Heart left ventricle (tissue), 16 donors: ENCODE data around the gene IL17F. TPM values are rescaled to one million over a fixed set of nuclear protein-coding genes. Genes with fewer than 3 reads are reported as not detected.

Source experiments
- ATAC-seq, 4 donors: fragments of 200-7000 bp; cut with Tn5 transposase; one replicate each; pipeline ENCODE4 v1.9.1; 2020 to 2022; ENCODE audit warnings: moderate library complexity in 4 of 4, mild to moderate bottlenecking in 3 of 4, moderate number of reproducible peaks in 1 of 4
- DNase-seq, 5 donors: peaks; one replicate each; pipeline ENCODE4 v3.0.0-alpha.2; 2020
- H3K27ac ChIP-seq, 12 donors: fragments of 200-600 bp; sonication (generic) in 4 of 12; one replicate each; pipeline versions ENCODE4 v1.5.0 to v1.8.0; 2016 to 2022; ENCODE audit warnings: mild to moderate bottlenecking in 2 of 12
- H3K27me3 ChIP-seq, 9 donors: fragments of 200-600 bp; sonication (generic) in 2 of 9; one replicate each; pipeline versions ENCODE4 v1.5.1 to v1.8.0; 2016 to 2022; ENCODE audit warnings: mild to moderate bottlenecking in 3 of 9
- H3K36me3 ChIP-seq, 9 donors: fragments of 200-600 bp; sonication (generic) in 2 of 9; one replicate each; pipeline versions ENCODE4 v1.5.0 to v1.8.0; 2018 to 2022; ENCODE audit warnings: mild to moderate bottlenecking in 2 of 9
- H3K4me1 ChIP-seq, 12 donors: fragments of 200-600 bp; sonication (generic) in 4 of 12; one replicate each; pipeline versions ENCODE4 v1.5.0 to v1.8.0; 2016 to 2022; ENCODE audit warnings: mild to moderate bottlenecking in 3 of 12
- H3K4me3 ChIP-seq, 12 donors: fragments of 200-600 bp; sonication (generic) in 4 of 12; one replicate each; pipeline versions ENCODE4 v1.5.0 to v1.8.0; 2017 to 2022; ENCODE audit warnings: mild to moderate bottlenecking in 9 of 12, moderate library complexity in 4 of 12
- H3K9me3 ChIP-seq, 12 donors: fragments of 200-600 bp; sonication (generic) in 4 of 12; one replicate each; pipeline versions ENCODE4 v1.5.0 to v1.8.0; 2016 to 2022; ENCODE audit warnings: mild to moderate bottlenecking in 1 of 12
- POLR2A ChIP-seq, 2 donors: fragments of 450-650 bp; IDR thresholded peaks; one replicate each; pipeline ENCODE4 v1.6.1; 2017; ENCODE audit warnings: antibody characterized with exemption in 2 of 2, mild to moderate bottlenecking in 2 of 2, moderate library complexity in 2 of 2
- WGBS, 4 donors: extraction: QIAGEN DNeasy Blood & Tissue Kit in 2 of 4; methylation state at CpG; one replicate each; pipeline versions ENCODE4 v1.1.5 to v1.1.7; 2013 to 2018; 5-methylcytosine and 5-hydroxymethylcytosine counted together
- intact Hi-C, 10 donors: fragments of 100-400 bp; cut with DNase I; formaldehyde crosslinking; loops; one replicate each; pipeline versions ENCODE4 v1.11.1 to v1.14.2; 2022
- polyA plus RNA-seq, 2 donors: library from polyadenylated mRNA; stranded (reverse); fragments of 200-250 nt; gene quantifications; one replicate each; pipeline ENCODE4 v1.2.3, GENCODE V29; 2013
- total RNA-seq, 9 donors: library from RNA; depleted of rRNA in 2 of 9; stranded (reverse); fragments of >200 nt in 2 of 9; fragmentation: NEBNext Ultra II Directional in 3 of 9; extraction: Animal tissue kit (Norgen Biotek cat#: 25700) in 3 of 9; gene quantifications; one replicate each; pipeline versions ENCODE4 v1.1.0 to v1.2.4, GENCODE V29; 2016 to 2023
- TF ChIP-seq, protein P1 (sequence below), 12 donors: fragments of 200-600 bp; sonication (generic) in 4 of 12; IDR thresholded peaks; one replicate each; pipeline versions ENCODE4 v1.5.0 to v1.8.0; 2018 to 2022; ENCODE audit warnings: antibody characterized with exemption in 12 of 12, mild to moderate bottlenecking in 5 of 12
- donor health status: ischemic (EF 13 %, LVEDD 7.1; RV severe dilation, severe dysfunction).
- donor health status: healthy with polysubstance abuse.
- donor health status: DM: no; HTN: yes; CAD: no.
- donor health status: DM: no; HTN: no; CAD: no.
- donor health status: ischemic (EF 25% LVEDD 6.9; RV normal size, moderate dysfunction).
- donor health status: ischemic (EF 25% LVEDD 5.7; RV mildly dilated, moderate dysfunction).
- donor health status: healthy.
- donor health status: DM: yes; HTN: yes; CAD: no.
- donor health status: ischemic (EF 35%, LVEDD 5.7; RV mildly dilated, moderate dysfunction).
- donor health status: nonischemic (EF 11% LVEDD 7.7; RV severe dilation, severe dysfunction).
- donor health status: DM: yes; HTN: yes; CAD: no.
- donor health status: PGD.
- donor health status: ischemic (EF 29% LVEDD 5.4; RV normal size, mild dysfunction).
- donor health status: nonischemic (EF 23%, LVEDD 6.1; RV moderate dilation, normal function).

IL17F gene
- total and polyA plus RNA-seq, 11 donors = not detected

DNA sequence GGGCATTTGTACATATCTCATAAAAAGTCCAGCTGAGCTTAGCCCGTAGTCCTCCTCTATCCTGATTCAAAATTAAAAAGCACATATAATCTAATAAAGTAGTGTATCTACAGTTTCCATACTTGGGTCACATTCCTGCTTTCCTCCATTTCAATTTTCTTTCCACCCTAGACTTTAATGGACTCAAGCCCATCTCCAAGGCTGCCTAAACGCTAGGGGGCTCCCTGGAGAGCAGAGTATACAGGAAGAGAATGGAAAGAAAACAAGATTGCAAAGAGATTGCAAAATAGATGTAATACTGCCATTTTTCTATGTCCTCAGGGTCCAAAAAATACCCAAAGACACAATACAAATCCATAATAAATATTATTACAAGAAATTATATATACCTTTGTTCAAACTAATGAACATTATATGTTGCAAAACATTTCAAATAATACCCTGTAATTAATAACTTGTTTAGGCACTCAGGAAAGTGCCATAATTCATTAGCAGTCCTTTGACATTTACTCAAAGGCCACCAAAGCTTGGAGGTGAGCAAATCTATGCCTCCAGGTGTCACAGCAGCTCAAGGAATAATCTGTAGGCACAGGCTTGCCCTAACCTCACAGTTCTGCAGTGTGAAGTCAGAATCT, 42.6 kb upstream of the IL17F start:
- H3K4me3 ChIP-seq = no peak overlapping the region
- no peak overlapping the region for H3K27ac ChIP-seq
- intact Hi-C loops = loop anchor here (2.0 to 10.0 kb wide), 11 partner anchors 75 to 380 kb away; partner anchors contain the start of gene PAQR8 (in 2 of the 10)
- peaks cover 0 to 10% (median 9%) of the 10 kb centered on the region in 9 donors for H3K36me3 ChIP-seq
- H3K4me1 ChIP-seq = peaks cover 0 to 32% (median 12%) of the 10 kb centered on the region in 12 donors
- TF ChIP-seq, protein P1, sequence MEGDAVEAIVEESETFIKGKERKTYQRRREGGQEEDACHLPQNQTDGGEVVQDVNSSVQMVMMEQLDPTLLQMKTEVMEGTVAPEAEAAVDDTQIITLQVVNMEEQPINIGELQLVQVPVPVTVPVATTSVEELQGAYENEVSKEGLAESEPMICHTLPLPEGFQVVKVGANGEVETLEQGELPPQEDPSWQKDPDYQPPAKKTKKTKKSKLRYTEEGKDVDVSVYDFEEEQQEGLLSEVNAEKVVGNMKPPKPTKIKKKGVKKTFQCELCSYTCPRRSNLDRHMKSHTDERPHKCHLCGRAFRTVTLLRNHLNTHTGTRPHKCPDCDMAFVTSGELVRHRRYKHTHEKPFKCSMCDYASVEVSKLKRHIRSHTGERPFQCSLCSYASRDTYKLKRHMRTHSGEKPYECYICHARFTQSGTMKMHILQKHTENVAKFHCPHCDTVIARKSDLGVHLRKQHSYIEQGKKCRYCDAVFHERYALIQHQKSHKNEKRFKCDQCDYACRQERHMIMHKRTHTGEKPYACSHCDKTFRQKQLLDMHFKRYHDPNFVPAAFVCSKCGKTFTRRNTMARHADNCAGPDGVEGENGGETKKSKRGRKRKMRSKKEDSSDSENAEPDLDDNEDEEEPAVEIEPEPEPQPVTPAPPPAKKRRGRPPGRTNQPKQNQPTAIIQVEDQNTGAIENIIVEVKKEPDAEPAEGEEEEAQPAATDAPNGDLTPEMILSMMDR (IDR thresholded peaks at IDR 0.05) = peak; percentile 42 to 77 (median 60)
- no peak for TF ChIP-seq POLR2A (IDR thresholded peaks at IDR 0.05)
- WGBS, 4 donors = 12 to 22% (median 17%) methylated on average over 2 of the region's 2 CpGs
- no peak for ATAC-seq
- peak in 4 of 5 donors; percentile 46 to 79 (median 60) for DNase-seq
- no peaks in the 10 kb centered on the region for H3K27me3 ChIP-seq
- H3K9me3 ChIP-seq = no peaks in the 10 kb centered on the region

DNA sequence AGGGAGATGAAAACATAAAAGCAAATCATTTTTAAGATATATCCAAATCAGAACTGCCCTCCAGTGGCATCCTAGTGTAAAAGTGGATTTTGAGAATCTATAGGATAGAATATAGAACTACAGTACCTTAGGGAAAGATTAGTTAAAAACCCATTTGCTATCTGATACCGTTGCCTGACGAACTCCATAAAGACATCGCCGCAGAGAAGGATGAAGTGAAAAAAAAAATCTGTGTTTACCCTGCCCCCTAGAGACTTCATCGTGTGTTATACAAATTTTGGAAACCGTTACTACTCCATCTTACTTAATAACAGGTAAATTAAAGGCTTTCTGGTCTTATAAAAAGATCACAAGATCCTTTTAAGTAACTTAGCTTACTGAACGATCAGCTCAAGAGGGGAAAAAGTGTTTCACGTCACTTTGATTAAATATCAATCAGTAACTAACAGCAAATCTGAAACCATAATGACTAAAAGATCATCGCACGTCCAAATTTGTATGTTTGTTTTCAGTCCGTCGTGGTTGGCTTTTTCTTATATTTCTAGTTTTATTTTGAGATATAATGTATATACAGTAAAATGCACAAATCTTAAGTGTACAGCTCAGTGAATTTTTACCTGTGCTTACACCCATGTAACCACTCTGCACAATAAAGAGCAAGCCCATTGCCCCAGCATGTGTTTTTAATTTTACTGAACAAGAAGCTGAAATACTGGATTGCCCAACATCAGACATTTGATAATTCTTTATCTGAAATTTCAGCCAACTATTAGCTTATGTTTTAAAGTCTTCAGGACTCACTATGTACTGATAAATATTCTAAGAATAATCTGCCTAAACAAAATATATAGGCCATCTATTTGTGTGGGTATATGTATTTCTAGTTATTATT, 41.1 kb upstream of the IL17F start:
- H3K9me3 ChIP-seq = no peaks in the 10 kb centered on the region
- DNase-seq (no peak), ATAC-seq (no peak)
- TF ChIP-seq POLR2A (IDR thresholded peaks at IDR 0.05) = no peak
- TF ChIP-seq, protein P1 (IDR thresholded peaks at IDR 0.05) = peak in 6 of 12 donors; percentile 4 to 38 (median 18)
- H3K27ac ChIP-seq = peak overlapping the region in 10 of 12 donors; percentile 1 to 76 (median 44)
- 20 to 25% (median 22%) methylated on average over 12 of the region's 12 CpGs for WGBS, 4 donors
- H3K4me3 ChIP-seq = peak overlapping the region; percentile 20 to 99 (median 76)
- peaks cover 0 to 25% (median 23%) of the 10 kb centered on the region in 9 donors for H3K36me3 ChIP-seq
- intact Hi-C loops = loop anchor here (1.0 to 10.0 kb wide), 14 partner anchors 75 to 382 kb away; partner anchors contain the start of gene PAQR8 (in 3 of the 10)
- H3K4me1 ChIP-seq = peaks cover 0 to 32% (median 12%) of the 10 kb centered on the region in 12 donors
- H3K27me3 ChIP-seq = no peaks in the 10 kb centered on the region

DNA sequence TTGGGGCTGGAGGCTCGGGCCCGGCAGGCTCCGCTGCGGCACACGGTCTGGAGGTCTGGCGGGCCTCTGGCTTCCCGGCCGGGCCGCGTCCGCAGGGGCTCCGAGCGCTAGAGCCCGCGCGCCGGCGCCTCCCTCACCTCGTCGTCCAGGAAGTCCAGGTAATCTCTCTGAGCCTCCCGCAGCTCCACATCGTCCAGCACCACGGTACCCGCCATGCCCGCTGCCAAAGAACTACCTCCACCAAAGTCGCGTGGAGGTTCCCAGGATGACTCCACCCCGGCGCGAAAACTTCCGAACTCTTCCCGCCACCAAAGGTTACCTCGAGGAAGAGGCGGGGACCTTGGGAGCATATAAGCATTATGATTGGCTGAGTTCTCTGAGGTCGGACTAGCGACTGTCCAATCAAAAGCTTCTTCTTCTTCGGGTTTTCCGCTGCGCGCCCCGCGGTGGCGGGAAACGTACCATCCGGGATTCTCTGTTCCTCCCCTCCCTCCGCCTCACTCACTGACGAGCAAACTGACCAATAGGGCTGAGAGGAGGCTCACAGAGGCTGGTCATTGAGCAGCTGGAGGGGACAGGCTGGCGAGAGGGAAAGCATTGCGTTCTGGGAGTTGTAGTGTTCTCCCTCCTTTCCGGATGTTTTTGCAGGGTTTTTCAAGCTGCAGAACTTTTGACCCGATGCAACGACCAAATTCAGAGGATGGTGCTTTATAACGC, 40.3 kb upstream of the IL17F start, which contains the start of gene MCM3:
Gene MCM3, minus strand, starts transcription at position 283 of the 717 bp plus-strand sequence. Its CDS starts 68 bp downstream, at position 215.
- H3K9me3 ChIP-seq = no peaks in the 10 kb centered on the region
- ATAC-seq (peak; percentile 100), DNase-seq (peak; percentile 96 to 98 (median 98))
- H3K4me1 ChIP-seq = peaks cover 0 to 32% (median 12%) of the 10 kb centered on the region in 12 donors
- peak within 1 kb of the TSS in 11 of 12 donors; percentile 32 to 79 (median 67) for H3K27ac ChIP-seq
- peak in 1 of 2 donors; percentile 50 for TF ChIP-seq POLR2A (IDR thresholded peaks at IDR 0.05)
- TF ChIP-seq, protein P1 (IDR thresholded peaks at IDR 0.05) = peak in 5 of 12 donors; percentile 2 to 43 (median 19)
- H3K4me3 ChIP-seq = peak within 1 kb of the TSS; percentile 57 to 99 (median 80)
- H3K27me3 ChIP-seq = no peaks in the 10 kb centered on the region
- intact Hi-C loops = loop anchor here (1.0 to 10.0 kb wide), 12 partner anchors 76 to 383 kb away; partner anchors contain the start of gene PAQR8 (in 4 of the 10)
- H3K36me3 ChIP-seq = peaks cover 0 to 33% (median 31%) of the 10 kb centered on the region in 9 donors
- 0 to 1% (median 0%) methylated on average over 46 to 53 of the region's 53 CpGs for WGBS, 4 donors
